Panc1 (cell line): Measurements from ENCODE around the gene CPA3.

Source experiments
- POLR2AphosphoS5 ChIP-seq: IDR thresholded peaks from 2 replicates; pipeline ENCODE4 v1.6.1; 2012; ENCODE audit warnings: mild to moderate bottlenecking, low read depth, low read length, moderate library complexity
- SIN3A ChIP-seq: IDR thresholded peaks from 2 replicates; pipeline ENCODE4 v1.6.1; 2012; ENCODE audit warnings: low read depth, mild to moderate bottlenecking, low read length, moderate library complexity, borderline replicate concordance; ENCODE audit not compliant: insufficient read depth
- TF ChIP-seq, protein P1 (sequence below): fragments of 450-650 bp; IDR thresholded peaks from 2 replicates; pipeline ENCODE4 v1.5.1; 2017; ENCODE audit warnings: mild to moderate bottlenecking
- TF ChIP-seq, protein P2 (sequence below), 2 experiments: IDR thresholded peaks; 2 replicates each; pipeline ENCODE4 v1.6.1; 2011 to 2012; ENCODE audit warnings: low read depth in 2 of 2, control low read depth in 1 of 2, low read length in 1 of 2, mild to moderate bottlenecking in 1 of 2, moderate library complexity in 1 of 2; ENCODE audit not compliant: insufficient read depth in 1 of 2

DNA sequence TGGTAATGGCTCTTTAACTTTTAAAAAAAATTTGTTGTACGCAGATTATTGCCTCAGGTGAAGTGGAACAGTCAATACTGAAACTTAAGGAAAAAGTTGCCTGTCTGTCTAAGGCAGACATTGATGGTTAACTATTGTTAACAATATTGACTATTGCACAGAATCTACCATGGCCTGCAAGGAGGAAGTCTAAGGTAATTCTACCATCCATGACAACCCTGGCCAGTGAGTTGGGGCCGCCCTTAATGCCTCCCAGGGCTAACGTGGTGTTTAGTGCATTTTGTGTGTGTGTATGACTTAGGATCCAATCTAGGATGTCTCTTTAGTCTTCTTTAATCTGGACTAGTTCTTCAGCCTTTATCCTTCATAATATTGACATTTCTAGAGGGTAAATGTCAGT, 39.6 kb upstream of the CPA3 start:
- TF ChIP-seq, protein P1, sequence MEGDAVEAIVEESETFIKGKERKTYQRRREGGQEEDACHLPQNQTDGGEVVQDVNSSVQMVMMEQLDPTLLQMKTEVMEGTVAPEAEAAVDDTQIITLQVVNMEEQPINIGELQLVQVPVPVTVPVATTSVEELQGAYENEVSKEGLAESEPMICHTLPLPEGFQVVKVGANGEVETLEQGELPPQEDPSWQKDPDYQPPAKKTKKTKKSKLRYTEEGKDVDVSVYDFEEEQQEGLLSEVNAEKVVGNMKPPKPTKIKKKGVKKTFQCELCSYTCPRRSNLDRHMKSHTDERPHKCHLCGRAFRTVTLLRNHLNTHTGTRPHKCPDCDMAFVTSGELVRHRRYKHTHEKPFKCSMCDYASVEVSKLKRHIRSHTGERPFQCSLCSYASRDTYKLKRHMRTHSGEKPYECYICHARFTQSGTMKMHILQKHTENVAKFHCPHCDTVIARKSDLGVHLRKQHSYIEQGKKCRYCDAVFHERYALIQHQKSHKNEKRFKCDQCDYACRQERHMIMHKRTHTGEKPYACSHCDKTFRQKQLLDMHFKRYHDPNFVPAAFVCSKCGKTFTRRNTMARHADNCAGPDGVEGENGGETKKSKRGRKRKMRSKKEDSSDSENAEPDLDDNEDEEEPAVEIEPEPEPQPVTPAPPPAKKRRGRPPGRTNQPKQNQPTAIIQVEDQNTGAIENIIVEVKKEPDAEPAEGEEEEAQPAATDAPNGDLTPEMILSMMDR = no peak
- TF ChIP-seq POLR2AphosphoS5 (no peak), SIN3A (no peak)
- TF ChIP-seq, protein P2, sequence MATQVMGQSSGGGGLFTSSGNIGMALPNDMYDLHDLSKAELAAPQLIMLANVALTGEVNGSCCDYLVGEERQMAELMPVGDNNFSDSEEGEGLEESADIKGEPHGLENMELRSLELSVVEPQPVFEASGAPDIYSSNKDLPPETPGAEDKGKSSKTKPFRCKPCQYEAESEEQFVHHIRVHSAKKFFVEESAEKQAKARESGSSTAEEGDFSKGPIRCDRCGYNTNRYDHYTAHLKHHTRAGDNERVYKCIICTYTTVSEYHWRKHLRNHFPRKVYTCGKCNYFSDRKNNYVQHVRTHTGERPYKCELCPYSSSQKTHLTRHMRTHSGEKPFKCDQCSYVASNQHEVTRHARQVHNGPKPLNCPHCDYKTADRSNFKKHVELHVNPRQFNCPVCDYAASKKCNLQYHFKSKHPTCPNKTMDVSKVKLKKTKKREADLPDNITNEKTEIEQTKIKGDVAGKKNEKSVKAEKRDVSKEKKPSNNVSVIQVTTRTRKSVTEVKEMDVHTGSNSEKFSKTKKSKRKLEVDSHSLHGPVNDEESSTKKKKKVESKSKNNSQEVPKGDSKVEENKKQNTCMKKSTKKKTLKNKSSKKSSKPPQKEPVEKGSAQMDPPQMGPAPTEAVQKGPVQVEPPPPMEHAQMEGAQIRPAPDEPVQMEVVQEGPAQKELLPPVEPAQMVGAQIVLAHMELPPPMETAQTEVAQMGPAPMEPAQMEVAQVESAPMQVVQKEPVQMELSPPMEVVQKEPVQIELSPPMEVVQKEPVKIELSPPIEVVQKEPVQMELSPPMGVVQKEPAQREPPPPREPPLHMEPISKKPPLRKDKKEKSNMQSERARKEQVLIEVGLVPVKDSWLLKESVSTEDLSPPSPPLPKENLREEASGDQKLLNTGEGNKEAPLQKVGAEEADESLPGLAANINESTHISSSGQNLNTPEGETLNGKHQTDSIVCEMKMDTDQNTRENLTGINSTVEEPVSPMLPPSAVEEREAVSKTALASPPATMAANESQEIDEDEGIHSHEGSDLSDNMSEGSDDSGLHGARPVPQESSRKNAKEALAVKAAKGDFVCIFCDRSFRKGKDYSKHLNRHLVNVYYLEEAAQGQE (IDR thresholded peaks at IDR 0.05; ENCODE audit: insufficient read depth in 1 of 2, low read depth in 2 of 2, low read length in 1 of 2) = no peak
